HepG2 (cell line): Measurements from ENCODE around the gene SHROOM2. TPM values are rescaled to one million over a fixed set of nuclear protein-coding genes. Genes with fewer than 3 reads are reported as not detected.

Experiments used
- ATAC-seq: fragments of 200-7000 bp; cut with Tn5 transposase; 3 replicates; pipeline ENCODE4 v1.9.1; 2020; ENCODE audit warnings: mild to moderate bottlenecking, moderate library complexity
- BruUV-seq: library from RNA; stranded (reverse); fragments of 400-500 nt; replicated peaks from 2 replicates; lab custom pipeline; 2021; lab: Mats Ljungman, UMichigan
- CTCF ChIA-PET: fragments of 300-600 bp; formaldehyde crosslinking; extraction: SDS; loops from one replicate; lab custom pipeline; 2021; ENCODE audit warnings: low total read pairs, inconsistent platforms, low intra/inter-chr PET ratio; lab: Yijun Ruan, JAX
- POLR2A ChIA-PET: fragments of 350-600 bp; sonication (Branson Sonifier 250); formaldehyde crosslinking; loops from one replicate; lab custom pipeline; 2020; ENCODE audit warnings: antibody characterized with exemption, inconsistent platforms; lab: Yijun Ruan, JAX
- DNase-seq: peaks from one replicate; pipeline ENCODE4 v3.0.0-alpha.2; 2015; ENCODE audit warnings: low spot score
- FAIRE-seq: peaks from 3 replicates; lab custom pipeline; 2011; peaks lifted over from hg19 to GRCh38; lab: Jason Lieb, UNC
- H2AFZ ChIP-seq: one replicate; pipeline ENCODE4 v1.6.1; 2011; ENCODE audit warnings: low read length, inconsistent platforms
- H3K27ac ChIP-seq: fragments of 300-600 bp; 3 replicates; pipeline ENCODE4 v1.8.0; 2011; ENCODE audit warnings: mixed run types, mild to moderate bottlenecking, mixed read lengths, low read length, inconsistent platforms; ENCODE audit not compliant: insufficient read depth; ENCODE audit errors: extremely low read length
- H3K27me3 ChIP-seq, 2 experiments: fragments of 200-600 bp in 1 of 2; 2 replicates in 1 of 2; 3 replicates in 1 of 2; pipeline versions ENCODE4 v1.6.0 to v1.8.0; 2011; ENCODE audit warnings: low read length in 2 of 2, mild to moderate bottlenecking in 2 of 2, moderate library complexity in 2 of 2, inconsistent platforms in 1 of 2; ENCODE audit not compliant: insufficient read depth in 2 of 2, control insufficient read depth in 1 of 2
- H3K36me3 ChIP-seq, 2 experiments: fragments of 200-600 bp in 1 of 2; replicated peaks in 1 of 2; 2 replicates in 1 of 2; 3 replicates in 1 of 2; pipeline versions ENCODE4 v1.5.1 to v1.8.0; 2011; ENCODE audit warnings: low read length in 2 of 2, inconsistent platforms in 1 of 2; ENCODE audit not compliant: insufficient read depth in 2 of 2, control insufficient read depth in 1 of 2
- H3K4me1 ChIP-seq: 2 replicates; pipeline ENCODE4 v1.5.1; 2012; ENCODE audit warnings: low read length, inconsistent platforms; ENCODE audit not compliant: insufficient read depth
- H3K4me2 ChIP-seq: 2 replicates; pipeline ENCODE4 v1.6.0; 2011; ENCODE audit warnings: low read depth, low read length, inconsistent platforms
- H3K4me3 ChIP-seq, 3 experiments: fragments of 200-600 bp in 1 of 3; sonication (generic), shearing (Covaris generic) in 1 of 3; replicated peaks in 1 of 3; 2 replicates each; pipeline ENCODE4 v1.5.1; 2011 to 2016; ENCODE audit warnings: low read length in 3 of 3, inconsistent platforms in 2 of 3, low read depth in 2 of 3, mild to moderate bottlenecking in 2 of 3, control low read depth in 1 of 3, mixed read lengths in 1 of 3; ENCODE audit not compliant: insufficient read depth in 1 of 3
- H3K79me2 ChIP-seq: one replicate; pipeline ENCODE4 v1.6.1; 2011; ENCODE audit warnings: low read length, inconsistent platforms; ENCODE audit not compliant: insufficient read depth
- H3K9ac ChIP-seq: 2 replicates; pipeline ENCODE4 v1.6.0; 2011; ENCODE audit warnings: mild to moderate bottlenecking, low read depth, low read length, inconsistent platforms; ENCODE audit not compliant: insufficient read depth
- H3K9me3 ChIP-seq: 2 replicates; pipeline ENCODE4 v1.5.1; 2012; ENCODE audit warnings: mild to moderate bottlenecking, low read length
- H4K20me1 ChIP-seq: 2 replicates; pipeline ENCODE4 v1.6.0; 2011; ENCODE audit warnings: inconsistent platforms, mild to moderate bottlenecking, low read length, moderate library complexity; ENCODE audit not compliant: insufficient read depth
- FOXK1 ChIP-seq: sonication (generic); formaldehyde crosslinking; IDR thresholded peaks from 2 replicates; pipeline ENCODE4 v1.4.0; 2020; ENCODE audit warnings: low read depth, missing genetic modification reagents, borderline replicate concordance
- HOXA7 ChIP-seq: sonication (generic); formaldehyde crosslinking; IDR thresholded peaks from 2 replicates; pipeline ENCODE4 v1.8.1; 2022; ENCODE audit warnings: mild to moderate bottlenecking, missing genetic modification reagents, moderate library complexity
- KMT2A ChIP-seq: sonication (generic); formaldehyde crosslinking; IDR thresholded peaks from 2 replicates; pipeline ENCODE4 v1.4.0; 2020; ENCODE audit warnings: missing genetic modification reagents
- PAWR ChIP-seq: sonication (generic); formaldehyde crosslinking; IDR thresholded peaks from 2 replicates; pipeline ENCODE4 v1.4.0; 2020; ENCODE audit warnings: missing genetic modification reagents, mild to moderate bottlenecking, borderline replicate concordance
- SCMH1 ChIP-seq: sonication (generic); formaldehyde crosslinking; IDR thresholded peaks from 2 replicates; pipeline ENCODE4 v1.9.0; 2021; ENCODE audit warnings: missing genetic modification reagents, mild to moderate bottlenecking, borderline replicate concordance
- SMAD3 ChIP-seq: sonication (generic); formaldehyde crosslinking; IDR thresholded peaks from 2 replicates; pipeline ENCODE4 v1.4.0; 2020; ENCODE audit warnings: missing genetic modification reagents
- TCF7L2 ChIP-seq: IDR thresholded peaks from 2 replicates; pipeline ENCODE4 v1.6.1; 2011; ENCODE audit warnings: mild to moderate bottlenecking, low read depth, low read length, moderate library complexity
- ZBTB21 ChIP-seq: sonication (generic); formaldehyde crosslinking; IDR thresholded peaks from 2 replicates; pipeline ENCODE4 v1.4.0; 2020; ENCODE audit warnings: missing genetic modification reagents
- ZFP36L1 ChIP-seq: sonication (generic); formaldehyde crosslinking; IDR thresholded peaks from 2 replicates; pipeline ENCODE4 v1.8.0; 2022; ENCODE audit warnings: mild to moderate bottlenecking, missing genetic modification reagents, moderate library complexity
- ZFP41 ChIP-seq: sonication (generic); formaldehyde crosslinking; IDR thresholded peaks from 2 replicates; pipeline ENCODE4 v1.4.0; 2020; ENCODE audit warnings: mild to moderate bottlenecking, missing genetic modification reagents, borderline replicate concordance
- ZMYM4 ChIP-seq: sonication (generic); formaldehyde crosslinking; IDR thresholded peaks from 2 replicates; pipeline ENCODE4 v1.8.1; 2023; ENCODE audit warnings: mild to moderate bottlenecking, missing genetic modification reagents
- ZNF451 ChIP-seq: sonication (generic); formaldehyde crosslinking; IDR thresholded peaks from 2 replicates; pipeline ENCODE4 v1.5.0; 2020; ENCODE audit warnings: mild to moderate bottlenecking, missing genetic modification reagents
- ZNF552 ChIP-seq: sonication (generic); formaldehyde crosslinking; IDR thresholded peaks from 2 replicates; pipeline ENCODE4 v1.9.0; 2022; ENCODE audit warnings: missing genetic modification reagents, mild to moderate bottlenecking, borderline replicate concordance
- ZNF562 ChIP-seq: sonication (generic); formaldehyde crosslinking; IDR thresholded peaks from 2 replicates; pipeline ENCODE4 v1.8.0; 2022; ENCODE audit warnings: missing genetic modification reagents, borderline replicate concordance
- ZNF713 ChIP-seq: sonication (generic); formaldehyde crosslinking; IDR thresholded peaks from 2 replicates; pipeline ENCODE4 v1.4.0; 2020; ENCODE audit warnings: mild to moderate bottlenecking, missing genetic modification reagents
- ZSCAN22 ChIP-seq: sonication (generic); formaldehyde crosslinking; IDR thresholded peaks from 2 replicates; pipeline ENCODE4 v1.4.0; 2020; ENCODE audit warnings: mild to moderate bottlenecking, missing genetic modification reagents
- WGBS: methylation state at CpG from one replicate; pipeline ENCODE4 v1.1.6; 2017; ENCODE audit warnings: low lambda C conversion rate; 5-methylcytosine and 5-hydroxymethylcytosine counted together
- in situ Hi-C: cut with HindIII; loops from 2 replicates; pipeline ENCODE4 v1.10.0; 2017; ENCODE audit warnings: low pct_unique_long_range_greater_than_20kb; ENCODE audit not compliant: extremely low pct_ligation_motif_present
- intact Hi-C: fragments of 100-400 bp; cut with micrococcal nuclease; formaldehyde crosslinking; loops from one replicate; pipeline ENCODE4 v1.10.0; 2022; ENCODE audit not compliant: unreplicated experiment
- polyA plus RNA-seq, 8 experiments: library from polyadenylated mRNA; depleted of rRNA in 3 of 8; stranded (reverse) in 7 of 8; unstranded in 1 of 8; fragments of >200 nt; fragmentation: Illumina TruSeq in 4 of 8; extraction: Trizol in 4 of 8; gene quantifications; 2 replicates each; pipeline versions ENCODE4 v1.2.1 to v1.2.3, GENCODE V29; 2011 to 2016; ENCODE audit warnings: low read depth in 4 of 8, missing spikeins in 1 of 8, mixed read lengths in 1 of 8; ENCODE audit not compliant: insufficient read depth in 1 of 8
- total RNA-seq, 5 experiments: library from RNA; depleted of rRNA; stranded (reverse); fragments of >200 nt; fragmentation: Illumina TruSeq; extraction: Trizol; gene quantifications; 2 replicates each; pipeline ENCODE4 v1.2.3, GENCODE V29; 2016; ENCODE audit warnings: low read depth in 1 of 5
- TF ChIP-seq, protein P1 (sequence below): IDR thresholded peaks from 2 replicates; pipeline ENCODE4 v1.6.1; 2016; ENCODE audit warnings: missing compliant biosample characterization, missing genetic modification reagents, borderline replicate concordance
- TF ChIP-seq, protein P2 (sequence below): IDR thresholded peaks from 2 replicates; pipeline ENCODE4 v1.6.1; 2016; ENCODE audit warnings: low read depth, control low read depth

Gene SHROOM2
- total and polyA plus RNA-seq, 2 of the 13 experiments (the other 11 are each of a cell fraction or from before 2014, with no cell fraction given) = 0.92 to 1.4 TPM

DNA sequence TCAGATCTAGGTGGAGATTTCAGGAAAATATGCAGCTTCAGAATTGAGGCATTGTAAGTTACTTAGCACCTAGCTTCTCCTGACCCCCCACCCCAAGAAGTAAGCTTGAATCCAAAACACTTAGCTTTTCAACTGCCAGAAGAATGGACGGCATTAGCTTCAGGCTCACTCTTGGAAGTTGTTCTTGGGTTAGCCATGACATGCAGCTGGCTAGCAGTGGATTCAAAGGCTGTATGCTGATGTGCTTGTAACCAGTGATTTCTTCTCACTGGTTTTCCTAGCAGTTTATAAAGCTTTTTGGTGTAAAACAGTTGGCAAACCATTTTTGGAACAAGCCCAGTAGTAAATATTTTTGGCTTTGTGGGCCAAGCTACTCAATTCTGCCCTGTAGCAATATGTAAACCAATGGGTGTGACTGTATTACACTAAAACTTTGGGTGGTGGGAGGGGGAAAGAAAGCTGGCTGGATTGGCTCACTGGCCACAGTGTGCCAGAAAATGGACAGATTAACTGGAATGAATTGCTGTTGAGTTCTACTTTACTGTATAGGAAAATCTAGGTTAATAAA is 85.6 kb downstream of the SHROOM2 start:
- intact Hi-C loops = loop anchor here (10.0 kb wide), 1 partner anchor 113 kb away; no protein-coding TSS in a partner anchor
- CTCF ChIA-PET = no interaction called here
- in situ Hi-C loops = no loop called here
- no peaks in the 10 kb centered on the region for H3K79me2 ChIP-seq
- no peaks in the 10 kb centered on the region for H4K20me1 ChIP-seq
- TF ChIP-seq ZFP41 (CRISPR knock-in tag) (no peak), ZMYM4 (CRISPR knock-in tag) (no peak), ZNF562 (CRISPR knock-in tag) (no peak), ZNF713 (CRISPR knock-in tag) (no peak), SCMH1 (CRISPR knock-in tag) (no peak), ZNF451 (CRISPR knock-in tag) (no peak)
- no peaks in the 10 kb centered on the region for H3K4me1 ChIP-seq
- H3K27me3 ChIP-seq = no peaks in the 10 kb centered on the region
- DNase-seq (no peak), FAIRE-seq (no peak), ATAC-seq (no peak)
- H2AFZ ChIP-seq = no peak overlapping the region
- POLR2A ChIA-PET = no interaction called here
- no peak overlapping the region for H3K27ac ChIP-seq
- H3K4me2 ChIP-seq = no peak overlapping the region
- H3K9me3 ChIP-seq = no peaks in the 10 kb centered on the region
- WGBS = 86% methylated on average over 1 of the region's 1 CpG
- H3K9ac ChIP-seq = no peak overlapping the region
- no peak overlapping the region for H3K4me3 ChIP-seq
- no TSS peak for BruUV-seq
- H3K36me3 ChIP-seq = no peaks in the 10 kb centered on the region

DNA sequence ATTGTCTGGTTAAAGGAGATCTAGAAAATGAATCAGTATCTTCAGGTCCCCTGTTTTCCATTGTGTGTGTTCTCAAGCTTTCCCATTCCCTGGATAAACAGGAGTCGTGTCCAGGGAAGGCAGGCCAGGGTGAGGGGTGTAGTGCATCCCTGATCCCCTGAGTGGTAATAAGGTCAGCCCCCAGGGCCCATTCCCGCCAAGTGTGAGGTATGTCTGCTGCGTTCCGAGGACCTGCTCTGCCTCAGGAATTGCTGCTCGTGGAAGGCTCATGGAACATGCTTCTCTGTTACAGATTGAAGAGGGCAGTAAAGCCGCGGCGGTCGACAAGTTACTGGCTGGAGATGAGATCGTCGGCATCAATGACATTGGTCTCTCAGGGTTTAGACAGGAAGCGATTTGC is 87.1 kb downstream of the SHROOM2 start:
- Histone ChIP-seq H3K79me2 (no peaks in the 10 kb centered on the region), H3K36me3 (no peaks in the 10 kb centered on the region), H3K4me1 (no peaks in the 10 kb centered on the region), H3K9me3 (no peaks in the 10 kb centered on the region), H3K9ac (no peak overlapping the region), H3K4me3 (no peak overlapping the region), H2AFZ (no peak overlapping the region), H3K27me3 (no peaks in the 10 kb centered on the region), H3K4me2 (no peak overlapping the region), H4K20me1 (no peaks in the 10 kb centered on the region), H3K27ac (no peak overlapping the region)
- CTCF ChIA-PET = interaction anchor here (0.8 to 4.5 kb wide), 3 partner anchors 14 to 245 kb away, joined by 4 to 76 read pairs (median 12); no protein-coding TSS in a partner anchor
- intact Hi-C loops (loop anchor here (10.0 kb wide), 1 partner anchor 111 kb away; no protein-coding TSS in a partner anchor), in situ Hi-C loops (no loop called here)
- FAIRE-seq (no peak), ATAC-seq (no peak), DNase-seq (no peak)
- POLR2A ChIA-PET = interaction anchor here (0.6 kb wide), 1 partner anchor 8 kb away, joined by 3 read pairs; no protein-coding TSS in a partner anchor
- WGBS = 90% methylated on average over 1 of the region's 12 CpGs
- no TSS peak for BruUV-seq
- TF ChIP-seq ZNF552 (CRISPR knock-in tag) = no peak
- TF ChIP-seq HOXA7 (CRISPR knock-in tag) = no peak
- TF ChIP-seq, protein P1, sequence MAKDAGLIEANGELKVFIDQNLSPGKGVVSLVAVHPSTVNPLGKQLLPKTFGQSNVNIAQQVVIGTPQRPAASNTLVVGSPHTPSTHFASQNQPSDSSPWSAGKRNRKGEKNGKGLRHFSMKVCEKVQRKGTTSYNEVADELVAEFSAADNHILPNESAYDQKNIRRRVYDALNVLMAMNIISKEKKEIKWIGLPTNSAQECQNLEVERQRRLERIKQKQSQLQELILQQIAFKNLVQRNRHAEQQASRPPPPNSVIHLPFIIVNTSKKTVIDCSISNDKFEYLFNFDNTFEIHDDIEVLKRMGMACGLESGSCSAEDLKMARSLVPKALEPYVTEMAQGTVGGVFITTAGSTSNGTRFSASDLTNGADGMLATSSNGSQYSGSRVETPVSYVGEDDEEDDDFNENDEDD (CRISPR knock-in tag) = no peak
- TF ChIP-seq SMAD3 (CRISPR knock-in tag) = no peak
- no peak for TF ChIP-seq TCF7L2
- no peak for TF ChIP-seq FOXK1 (CRISPR knock-in tag)
- no peak for TF ChIP-seq KMT2A (CRISPR knock-in tag)
- no peak for TF ChIP-seq PAWR
- TF ChIP-seq, protein P2, sequence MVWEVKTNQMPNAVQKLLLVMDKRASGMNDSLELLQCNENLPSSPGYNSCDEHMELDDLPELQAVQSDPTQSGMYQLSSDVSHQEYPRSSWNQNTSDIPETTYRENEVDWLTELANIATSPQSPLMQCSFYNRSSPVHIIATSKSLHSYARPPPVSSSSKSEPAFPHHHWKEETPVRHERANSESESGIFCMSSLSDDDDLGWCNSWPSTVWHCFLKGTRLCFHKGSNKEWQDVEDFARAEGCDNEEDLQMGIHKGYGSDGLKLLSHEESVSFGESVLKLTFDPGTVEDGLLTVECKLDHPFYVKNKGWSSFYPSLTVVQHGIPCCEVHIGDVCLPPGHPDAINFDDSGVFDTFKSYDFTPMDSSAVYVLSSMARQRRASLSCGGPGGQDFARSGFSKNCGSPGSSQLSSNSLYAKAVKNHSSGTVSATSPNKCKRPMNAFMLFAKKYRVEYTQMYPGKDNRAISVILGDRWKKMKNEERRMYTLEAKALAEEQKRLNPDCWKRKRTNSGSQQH = no peak
- no peak for TF ChIP-seq ZBTB21 (CRISPR knock-in tag)
- no peak for TF ChIP-seq ZSCAN22
- TF ChIP-seq ZFP36L1 (CRISPR knock-in tag) = no peak
